IMR-90 (cell line): ENCODE results near the gene KLF7.

ENCODE experiments used
- CTCF ChIP-seq: conservative IDR thresholded peaks from 2 replicates; pipeline ENCODE4 v1.5.1; 2012; ENCODE audit warnings: mild to moderate bottlenecking, low read depth, low read length, improper control_type of control experiment
- POLR2A ChIP-seq: IDR thresholded peaks from 2 replicates; pipeline ENCODE4 v1.6.1; 2012; ENCODE audit warnings: mild to moderate bottlenecking, low read depth, low read length
- RCOR1 ChIP-seq: IDR thresholded peaks from 2 replicates; pipeline ENCODE4 v1.6.1; 2012; ENCODE audit warnings: mild to moderate bottlenecking, low read length, improper control_type of control experiment; ENCODE audit not compliant: insufficient replicate concordance

GRCh38 chr2:207072571-207072970 lies 93.2 kb downstream of the KLF7 start:
- no peak for TF ChIP-seq POLR2A
- no peak for TF ChIP-seq CTCF
- TF ChIP-seq RCOR1: no peak
